SK-N-SH treated with all-trans-retinoic acid at 6 μM for 48 hours (cell line): ENCODE measurements around the gene SSNA1.

ENCODE experiments used
- ARNTL ChIP-seq: fragments of 450-650 bp; formaldehyde crosslinking; IDR thresholded peaks from 2 replicates; pipeline ENCODE4 v1.5.0; 2020; ENCODE audit warnings: low read depth, mild to moderate bottlenecking, moderate library complexity, borderline replicate concordance
- BACH2 ChIP-seq: fragments of 250-450 bp; sonication (Bioruptor Pico); IDR thresholded peaks from 2 replicates; pipeline ENCODE4 v1.9.0; 2021; ENCODE audit warnings: mild to moderate bottlenecking, borderline replicate concordance
- ESRRG ChIP-seq: fragments of 250-450 bp; sonication (Bioruptor Pico); IDR thresholded peaks from 2 replicates; pipeline ENCODE4 v1.6.1; 2021; ENCODE audit warnings: mild to moderate bottlenecking
- RARB ChIP-seq: fragments of 250-450 bp; sonication (Bioruptor Pico); IDR thresholded peaks from 2 replicates; pipeline ENCODE4 v1.8.0; 2021; ENCODE audit warnings: mild to moderate bottlenecking, moderate library complexity
- SNAI2 ChIP-seq: fragments of 250-450 bp; sonication (Bioruptor Pico); IDR thresholded peaks from 2 replicates; pipeline ENCODE4 v1.5.0; 2020; ENCODE audit warnings: mild to moderate bottlenecking, moderate library complexity
- TCF4 ChIP-seq: fragments of 250-450 bp; sonication (Bioruptor Pico); IDR thresholded peaks from 2 replicates; pipeline ENCODE4 v1.8.0; 2021; ENCODE audit warnings: mild to moderate bottlenecking, moderate library complexity, borderline replicate concordance
- TOX ChIP-seq: fragments of 250-450 bp; sonication (Bioruptor Pico); IDR thresholded peaks from 2 replicates; pipeline ENCODE4 v1.8.0; 2021; ENCODE audit warnings: mild to moderate bottlenecking, moderate library complexity, borderline replicate concordance
- ZFP3 ChIP-seq: fragments of 250-450 bp; sonication (Bioruptor Pico); IDR thresholded peaks from 2 replicates; pipeline ENCODE4 v1.5.0; 2020; ENCODE audit warnings: mild to moderate bottlenecking, moderate library complexity
- ZFP30 ChIP-seq: fragments of 450-650 bp; formaldehyde crosslinking; IDR thresholded peaks from 2 replicates; pipeline ENCODE4 v1.5.0; 2022; ENCODE audit warnings: mild to moderate bottlenecking, moderate library complexity
- TF ChIP-seq, protein P1 (sequence below): fragments of 250-450 bp; sonication (Bioruptor Pico); IDR thresholded peaks from 2 replicates; pipeline ENCODE4 v1.8.0; 2020; ENCODE audit warnings: mild to moderate bottlenecking, moderate library complexity, borderline replicate concordance
- TF ChIP-seq, protein P2 (sequence below): fragments of 250-450 bp; sonication (Bioruptor Pico); IDR thresholded peaks from 2 replicates; pipeline ENCODE4 v1.5.1; 2020; ENCODE audit warnings: low read depth, mild to moderate bottlenecking, moderate library complexity

DNA sequence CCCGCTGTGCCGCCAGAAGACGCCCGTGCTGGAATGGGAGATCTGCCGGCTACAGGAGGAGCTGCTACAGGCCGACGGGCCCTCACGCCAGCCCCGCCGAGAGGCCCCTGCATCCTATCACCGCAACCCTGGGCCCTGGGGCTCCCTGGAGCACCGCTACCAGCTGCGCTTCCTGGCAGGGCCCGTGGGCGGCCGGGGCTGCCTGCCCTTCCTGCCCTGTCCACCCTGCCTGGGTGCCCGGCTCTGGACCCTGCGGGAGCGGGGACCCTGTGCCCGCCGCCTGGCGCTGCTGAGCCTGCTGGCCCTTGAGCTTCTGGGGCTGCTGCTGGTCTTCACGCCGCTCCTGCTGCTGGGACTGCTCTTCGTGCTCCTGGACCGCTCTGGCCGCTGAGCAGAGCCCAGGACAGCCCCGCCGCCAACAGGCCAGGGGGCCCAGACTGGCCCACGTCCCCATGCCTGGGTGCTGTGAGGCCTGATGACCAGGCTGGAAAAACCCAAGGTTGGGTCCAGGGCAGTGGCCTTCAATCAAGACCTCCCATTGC lies 29.8 kb downstream of the SSNA1 start:
- TF ChIP-seq BACH2 (CRISPR knock-in tag) (no peak), ARNTL (CRISPR knock-in tag) (no peak), RARB (CRISPR knock-in tag) (no peak), SNAI2 (CRISPR knock-in tag) (no peak), ZFP3 (CRISPR knock-in tag) (no peak), TOX (CRISPR knock-in tag) (no peak), TCF4 (CRISPR knock-in tag) (no peak), ESRRG (CRISPR knock-in tag) (no peak), ZFP30 (CRISPR knock-in tag) (no peak)
- TF ChIP-seq, protein P1, sequence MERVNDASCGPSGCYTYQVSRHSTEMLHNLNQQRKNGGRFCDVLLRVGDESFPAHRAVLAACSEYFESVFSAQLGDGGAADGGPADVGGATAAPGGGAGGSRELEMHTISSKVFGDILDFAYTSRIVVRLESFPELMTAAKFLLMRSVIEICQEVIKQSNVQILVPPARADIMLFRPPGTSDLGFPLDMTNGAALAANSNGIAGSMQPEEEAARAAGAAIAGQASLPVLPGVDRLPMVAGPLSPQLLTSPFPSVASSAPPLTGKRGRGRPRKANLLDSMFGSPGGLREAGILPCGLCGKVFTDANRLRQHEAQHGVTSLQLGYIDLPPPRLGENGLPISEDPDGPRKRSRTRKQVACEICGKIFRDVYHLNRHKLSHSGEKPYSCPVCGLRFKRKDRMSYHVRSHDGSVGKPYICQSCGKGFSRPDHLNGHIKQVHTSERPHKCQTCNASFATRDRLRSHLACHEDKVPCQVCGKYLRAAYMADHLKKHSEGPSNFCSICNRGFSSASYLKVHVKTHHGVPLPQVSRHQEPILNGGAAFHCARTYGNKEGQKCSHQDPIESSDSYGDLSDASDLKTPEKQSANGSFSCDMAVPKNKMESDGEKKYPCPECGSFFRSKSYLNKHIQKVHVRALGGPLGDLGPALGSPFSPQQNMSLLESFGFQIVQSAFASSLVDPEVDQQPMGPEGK (CRISPR knock-in tag): no peak
- TF ChIP-seq, protein P2, sequence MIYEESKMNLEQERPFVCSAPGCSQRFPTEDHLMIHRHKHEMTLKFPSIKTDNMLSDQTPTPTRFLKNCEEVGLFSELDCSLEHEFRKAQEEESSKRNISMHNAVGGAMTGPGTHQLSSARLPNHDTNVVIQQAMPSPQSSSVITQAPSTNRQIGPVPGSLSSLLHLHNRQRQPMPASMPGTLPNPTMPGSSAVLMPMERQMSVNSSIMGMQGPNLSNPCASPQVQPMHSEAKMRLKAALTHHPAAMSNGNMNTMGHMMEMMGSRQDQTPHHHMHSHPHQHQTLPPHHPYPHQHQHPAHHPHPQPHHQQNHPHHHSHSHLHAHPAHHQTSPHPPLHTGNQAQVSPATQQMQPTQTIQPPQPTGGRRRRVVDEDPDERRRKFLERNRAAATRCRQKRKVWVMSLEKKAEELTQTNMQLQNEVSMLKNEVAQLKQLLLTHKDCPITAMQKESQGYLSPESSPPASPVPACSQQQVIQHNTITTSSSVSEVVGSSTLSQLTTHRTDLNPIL (CRISPR knock-in tag): no peak
